Measurements from ENCODE around the gene TREML4. TPM values are rescaled to one million over a fixed set of nuclear protein-coding genes. Genes with fewer than 3 reads are reported as not detected.

TREML4 gene
- total and polyA plus RNA-seq, 4 donors = 0.08 to 0.31 TPM; not detected in 2

DNA sequence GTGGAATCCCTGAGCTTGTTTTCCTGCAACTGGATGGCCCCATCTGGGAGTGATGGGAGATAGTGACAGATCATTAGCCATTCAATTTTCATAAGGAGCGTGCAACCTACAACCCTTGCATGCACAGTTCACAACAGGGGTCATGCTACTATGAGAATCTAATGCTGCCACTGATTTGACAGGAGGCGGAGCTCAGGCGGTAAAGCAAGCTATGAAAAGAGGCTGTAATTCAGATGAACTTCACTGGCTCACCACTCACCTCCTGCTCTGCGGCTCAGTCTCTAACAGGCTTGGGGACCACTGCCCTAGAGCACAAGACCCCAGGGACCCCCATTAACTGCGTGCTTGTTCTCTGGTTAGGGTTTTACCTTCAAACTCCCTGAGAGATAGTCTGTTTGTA is 12.4 kb upstream of the TREML4 start:
- no peak overlapping the region for H3K9ac ChIP-seq (ENCODE audit: low read depth in 1 of 2, low read length in 2 of 2)
- no peak overlapping the region for H3K4me3 ChIP-seq (ENCODE audit: low read depth in 1 of 3, low read length in 3 of 3)
- no peaks in the 10 kb centered on the region for H3K36me3 ChIP-seq (ENCODE audit: control insufficient read depth in 4 of 4, insufficient read depth in 3 of 4, low read depth in 1 of 4, low read length in 3 of 4)
- H3K27ac ChIP-seq (ENCODE audit: low read depth in 1 of 2, low read length in 2 of 2) = no peak overlapping the region
- WGBS = 85% methylated on average over 5 of the region's 5 CpGs
- DNase-seq (ENCODE audit: low spot score) = no peak
- TF ChIP-seq RAD21 (IDR thresholded peaks at IDR 0.05) = no peak
- TF ChIP-seq, protein P1, sequence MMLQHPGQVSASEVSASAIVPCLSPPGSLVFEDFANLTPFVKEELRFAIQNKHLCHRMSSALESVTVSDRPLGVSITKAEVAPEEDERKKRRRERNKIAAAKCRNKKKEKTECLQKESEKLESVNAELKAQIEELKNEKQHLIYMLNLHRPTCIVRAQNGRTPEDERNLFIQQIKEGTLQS (IDR thresholded peaks at IDR 0.05) = no peak
- TF ChIP-seq, protein P2, sequence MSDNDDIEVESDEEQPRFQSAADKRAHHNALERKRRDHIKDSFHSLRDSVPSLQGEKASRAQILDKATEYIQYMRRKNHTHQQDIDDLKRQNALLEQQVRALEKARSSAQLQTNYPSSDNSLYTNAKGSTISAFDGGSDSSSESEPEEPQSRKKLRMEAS (IDR thresholded peaks at IDR 0.05) = no peak
- TF ChIP-seq HNF4G (IDR thresholded peaks at IDR 0.05) = no peak
- TF ChIP-seq YY1 (IDR thresholded peaks at IDR 0.05) = no peak
- TF ChIP-seq JUND (IDR thresholded peaks at IDR 0.05) = no peak
- TF ChIP-seq NR2F2 (IDR thresholded peaks at IDR 0.05) = no peak
- TF ChIP-seq RXRA (IDR thresholded peaks at IDR 0.05) = no peak
- no peak for TF ChIP-seq FOXA1 (IDR thresholded peaks at IDR 0.05)
- no peaks in the 10 kb centered on the region for H3K27me3 ChIP-seq (ENCODE audit: control insufficient read depth in 4 of 4, insufficient read depth in 4 of 4, low read length in 3 of 4)
- peaks cover 0 to 9% (median 2%) of the 10 kb centered on the region in 4 donors for H3K9me3 ChIP-seq (ENCODE audit: control insufficient read depth in 4 of 4, low read length in 3 of 4)
- H3K4me1 ChIP-seq (ENCODE audit: control insufficient read depth in 4 of 4, insufficient read depth in 4 of 4, low read length in 3 of 4) = no peaks in the 10 kb centered on the region

DNA sequence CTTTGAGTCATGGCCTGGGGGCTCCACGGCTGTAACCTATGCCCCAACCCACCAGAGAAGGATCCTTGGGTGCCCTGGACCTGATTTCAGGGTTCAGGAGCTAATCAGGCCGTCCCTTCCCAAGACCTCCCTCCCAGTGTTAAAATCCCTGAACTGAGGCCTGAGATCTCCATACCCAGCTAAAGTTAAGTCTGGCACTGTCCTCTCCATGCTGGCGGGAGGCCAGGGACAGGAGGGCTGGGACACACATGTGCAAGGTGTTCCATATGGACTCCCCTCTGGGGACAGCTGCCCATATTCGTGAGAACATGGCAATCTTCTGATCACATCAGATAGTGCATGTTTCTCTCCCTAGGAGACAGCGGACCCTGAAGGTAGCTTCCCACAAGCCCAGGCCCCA is 11.5 kb upstream of the TREML4 start:
- WGBS = 69% methylated on average over 5 of the region's 5 CpGs
- H3K4me1 ChIP-seq (ENCODE audit: control insufficient read depth in 4 of 4, insufficient read depth in 4 of 4, low read length in 3 of 4) = no peaks in the 10 kb centered on the region
- H3K27me3 ChIP-seq (ENCODE audit: control insufficient read depth in 4 of 4, insufficient read depth in 4 of 4, low read length in 3 of 4) = no peaks in the 10 kb centered on the region
- no peak for TF ChIP-seq TAF1 (conservative IDR thresholded peaks at IDR 0.05)
- TF ChIP-seq HNF4G (IDR thresholded peaks at IDR 0.05) = no peak
- no peak for TF ChIP-seq FOXA2 (IDR thresholded peaks at IDR 0.05)
- TF ChIP-seq JUND (IDR thresholded peaks at IDR 0.05) = no peak
- no peak for TF ChIP-seq YY1 (IDR thresholded peaks at IDR 0.05)
- TF ChIP-seq EGR1 (IDR thresholded peaks at IDR 0.05; ENCODE audit: low read depth in 2 of 2) = no peak
- TF ChIP-seq, protein P2 (IDR thresholded peaks at IDR 0.05) = no peak
- no peak for TF ChIP-seq NR2F2 (IDR thresholded peaks at IDR 0.05)
- TF ChIP-seq, protein P3, sequence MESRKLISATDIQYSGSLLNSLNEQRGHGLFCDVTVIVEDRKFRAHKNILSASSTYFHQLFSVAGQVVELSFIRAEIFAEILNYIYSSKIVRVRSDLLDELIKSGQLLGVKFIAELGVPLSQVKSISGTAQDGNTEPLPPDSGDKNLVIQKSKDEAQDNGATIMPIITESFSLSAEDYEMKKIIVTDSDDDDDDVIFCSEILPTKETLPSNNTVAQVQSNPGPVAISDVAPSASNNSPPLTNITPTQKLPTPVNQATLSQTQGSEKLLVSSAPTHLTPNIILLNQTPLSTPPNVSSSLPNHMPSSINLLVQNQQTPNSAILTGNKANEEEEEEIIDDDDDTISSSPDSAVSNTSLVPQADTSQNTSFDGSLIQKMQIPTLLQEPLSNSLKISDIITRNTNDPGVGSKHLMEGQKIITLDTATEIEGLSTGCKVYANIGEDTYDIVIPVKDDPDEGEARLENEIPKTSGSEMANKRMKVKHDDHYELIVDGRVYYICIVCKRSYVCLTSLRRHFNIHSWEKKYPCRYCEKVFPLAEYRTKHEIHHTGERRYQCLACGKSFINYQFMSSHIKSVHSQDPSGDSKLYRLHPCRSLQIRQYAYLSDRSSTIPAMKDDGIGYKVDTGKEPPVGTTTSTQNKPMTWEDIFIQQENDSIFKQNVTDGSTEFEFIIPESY (IDR thresholded peaks at IDR 0.05) = no peak
- TF ChIP-seq HNF4A (conservative IDR thresholded peaks at IDR 0.05) = no peak
- TF ChIP-seq RXRA (IDR thresholded peaks at IDR 0.05) = no peak
- TF ChIP-seq RAD21 (IDR thresholded peaks at IDR 0.05) = no peak
- TF ChIP-seq, protein P4, sequence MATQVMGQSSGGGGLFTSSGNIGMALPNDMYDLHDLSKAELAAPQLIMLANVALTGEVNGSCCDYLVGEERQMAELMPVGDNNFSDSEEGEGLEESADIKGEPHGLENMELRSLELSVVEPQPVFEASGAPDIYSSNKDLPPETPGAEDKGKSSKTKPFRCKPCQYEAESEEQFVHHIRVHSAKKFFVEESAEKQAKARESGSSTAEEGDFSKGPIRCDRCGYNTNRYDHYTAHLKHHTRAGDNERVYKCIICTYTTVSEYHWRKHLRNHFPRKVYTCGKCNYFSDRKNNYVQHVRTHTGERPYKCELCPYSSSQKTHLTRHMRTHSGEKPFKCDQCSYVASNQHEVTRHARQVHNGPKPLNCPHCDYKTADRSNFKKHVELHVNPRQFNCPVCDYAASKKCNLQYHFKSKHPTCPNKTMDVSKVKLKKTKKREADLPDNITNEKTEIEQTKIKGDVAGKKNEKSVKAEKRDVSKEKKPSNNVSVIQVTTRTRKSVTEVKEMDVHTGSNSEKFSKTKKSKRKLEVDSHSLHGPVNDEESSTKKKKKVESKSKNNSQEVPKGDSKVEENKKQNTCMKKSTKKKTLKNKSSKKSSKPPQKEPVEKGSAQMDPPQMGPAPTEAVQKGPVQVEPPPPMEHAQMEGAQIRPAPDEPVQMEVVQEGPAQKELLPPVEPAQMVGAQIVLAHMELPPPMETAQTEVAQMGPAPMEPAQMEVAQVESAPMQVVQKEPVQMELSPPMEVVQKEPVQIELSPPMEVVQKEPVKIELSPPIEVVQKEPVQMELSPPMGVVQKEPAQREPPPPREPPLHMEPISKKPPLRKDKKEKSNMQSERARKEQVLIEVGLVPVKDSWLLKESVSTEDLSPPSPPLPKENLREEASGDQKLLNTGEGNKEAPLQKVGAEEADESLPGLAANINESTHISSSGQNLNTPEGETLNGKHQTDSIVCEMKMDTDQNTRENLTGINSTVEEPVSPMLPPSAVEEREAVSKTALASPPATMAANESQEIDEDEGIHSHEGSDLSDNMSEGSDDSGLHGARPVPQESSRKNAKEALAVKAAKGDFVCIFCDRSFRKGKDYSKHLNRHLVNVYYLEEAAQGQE (IDR thresholded peaks at IDR 0.05) = no peak
- TF ChIP-seq SP1 (IDR thresholded peaks at IDR 0.05) = no peak
- TF ChIP-seq, protein P5, sequence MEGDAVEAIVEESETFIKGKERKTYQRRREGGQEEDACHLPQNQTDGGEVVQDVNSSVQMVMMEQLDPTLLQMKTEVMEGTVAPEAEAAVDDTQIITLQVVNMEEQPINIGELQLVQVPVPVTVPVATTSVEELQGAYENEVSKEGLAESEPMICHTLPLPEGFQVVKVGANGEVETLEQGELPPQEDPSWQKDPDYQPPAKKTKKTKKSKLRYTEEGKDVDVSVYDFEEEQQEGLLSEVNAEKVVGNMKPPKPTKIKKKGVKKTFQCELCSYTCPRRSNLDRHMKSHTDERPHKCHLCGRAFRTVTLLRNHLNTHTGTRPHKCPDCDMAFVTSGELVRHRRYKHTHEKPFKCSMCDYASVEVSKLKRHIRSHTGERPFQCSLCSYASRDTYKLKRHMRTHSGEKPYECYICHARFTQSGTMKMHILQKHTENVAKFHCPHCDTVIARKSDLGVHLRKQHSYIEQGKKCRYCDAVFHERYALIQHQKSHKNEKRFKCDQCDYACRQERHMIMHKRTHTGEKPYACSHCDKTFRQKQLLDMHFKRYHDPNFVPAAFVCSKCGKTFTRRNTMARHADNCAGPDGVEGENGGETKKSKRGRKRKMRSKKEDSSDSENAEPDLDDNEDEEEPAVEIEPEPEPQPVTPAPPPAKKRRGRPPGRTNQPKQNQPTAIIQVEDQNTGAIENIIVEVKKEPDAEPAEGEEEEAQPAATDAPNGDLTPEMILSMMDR (IDR thresholded peaks at IDR 0.05; ENCODE audit: low read depth, low read length, missing input control) = no peak
- TF ChIP-seq, protein P1 (IDR thresholded peaks at IDR 0.05) = no peak
- no peaks in the 10 kb centered on the region for H3K36me3 ChIP-seq (ENCODE audit: control insufficient read depth in 4 of 4, insufficient read depth in 3 of 4, low read depth in 1 of 4, low read length in 3 of 4)
- no peak overlapping the region for H3K4me3 ChIP-seq (ENCODE audit: low read depth in 1 of 3, low read length in 3 of 3)
- no peak for DNase-seq (ENCODE audit: low spot score)
- H3K9ac ChIP-seq (ENCODE audit: low read depth in 1 of 2, low read length in 2 of 2) = no peak overlapping the region
- no peak overlapping the region for H3K27ac ChIP-seq (ENCODE audit: low read depth in 1 of 2, low read length in 2 of 2)
- H3K9me3 ChIP-seq (ENCODE audit: control insufficient read depth in 4 of 4, low read length in 3 of 4) = peaks cover 0 to 9% (median 4%) of the 10 kb centered on the region in 4 donors
